RPMI8226 (cell line): ENCODE measurements around the gene TTC28.

ENCODE experiments used
- DNase-seq: peaks from one replicate; pipeline ENCODE4 v3.0.0-alpha.2; 2015

TTC28 gene

GRCh38 chr22:28252539-28252938 lies 427.1 kb downstream of the TTC28 start:
- no peak for DNase-seq

GRCh38 chr22:28250036-28250695 lies 429.5 kb downstream of the TTC28 start:
- DNase-seq: no peak

DNA sequence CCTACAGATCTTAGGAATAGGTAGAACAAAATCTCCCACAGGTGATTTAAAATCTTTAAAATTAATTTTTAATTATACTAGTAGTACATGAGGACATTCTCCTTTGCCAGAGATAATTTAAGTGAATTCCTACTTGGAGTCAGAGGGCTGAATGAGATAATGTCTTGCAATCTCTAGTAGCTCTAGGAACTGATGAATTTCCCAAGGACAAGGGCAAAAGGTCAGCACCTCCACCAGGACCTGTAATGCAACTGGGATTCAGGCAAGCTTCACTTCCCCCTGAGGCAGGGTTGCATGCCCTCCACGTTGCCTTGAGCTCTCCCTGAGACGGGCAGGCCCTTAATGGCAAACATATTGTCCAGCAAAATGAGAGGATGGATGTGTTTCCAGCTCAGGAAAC lies 430.2 kb downstream of the TTC28 start:
- DNase-seq: no peak

GRCh38 chr22:28247667-28248363 lies 431.8 kb downstream of the TTC28 start:
- no peak for DNase-seq

DNA sequence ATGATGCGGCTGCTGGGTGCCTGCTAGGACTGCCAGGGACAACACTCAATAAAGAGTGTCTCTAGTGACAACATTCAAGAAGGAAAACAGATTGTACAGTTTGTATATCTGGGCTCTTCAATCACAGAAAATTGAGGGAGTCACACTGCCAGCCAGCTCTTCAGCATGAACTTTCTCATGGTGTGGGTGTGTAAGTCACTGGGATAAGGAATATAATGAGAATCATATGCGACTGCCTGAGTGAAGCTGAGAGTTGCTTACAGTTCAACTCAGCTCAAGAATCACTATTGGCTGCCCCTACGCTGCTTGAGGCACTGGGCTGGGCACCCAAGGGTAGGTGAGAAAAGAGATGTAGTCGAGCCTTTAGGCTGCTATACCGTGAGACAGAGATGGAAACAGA lies 432.5 kb downstream of the TTC28 start:
- DNase-seq: no peak

- no peak for DNase-seq
These were observed 433.2 kb downstream of the TTC28 start for GRCh38 chr22:28246397-28246796.

- DNase-seq: no peak
These were observed 433.9 kb downstream of the TTC28 start for GRCh38 chr22:28245579-28246224.

- DNase-seq: no peak
These were observed 434.9 kb downstream of the TTC28 start for GRCh38 chr22:28244757-28245156.

GRCh38 chr22:28243539-28243938 lies 436.1 kb downstream of the TTC28 start:
- no peak for DNase-seq

- no peak for DNase-seq
These were observed 437.9 kb downstream of the TTC28 start for GRCh38 chr22:28241656-28242290.

- no peak for DNase-seq
These were observed 439.7 kb downstream of the TTC28 start for GRCh38 chr22:28239941-28240340.

DNA sequence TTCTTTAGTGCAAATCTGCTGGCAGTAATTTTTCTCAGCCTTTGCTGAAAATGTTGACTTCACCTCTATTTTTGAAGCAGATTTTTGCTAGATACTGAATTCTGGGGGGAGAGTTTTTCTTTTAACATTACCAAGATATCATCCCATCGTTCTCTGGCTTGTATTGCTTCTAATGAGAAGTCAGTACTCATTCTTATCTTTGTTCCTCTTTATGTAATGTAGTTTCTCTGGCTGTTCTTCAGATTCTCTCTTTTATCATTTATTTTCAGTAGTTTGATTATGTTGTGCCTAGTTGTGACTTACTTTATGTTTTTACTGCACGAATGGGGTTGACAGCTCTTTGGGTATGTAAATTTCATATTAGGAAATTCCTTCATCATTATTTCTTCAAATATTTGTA lies 441.9 kb downstream of the TTC28 start:
- DNase-seq: no peak

GRCh38 chr22:28237112-28237511 lies 442.5 kb downstream of the TTC28 start:
- no peak for DNase-seq

- no peak for DNase-seq
These were observed 447.4 kb downstream of the TTC28 start for GRCh38 chr22:28232204-28232603.

- DNase-seq: no peak
These were observed 448.2 kb downstream of the TTC28 start for GRCh38 chr22:28231441-28231840.

DNA sequence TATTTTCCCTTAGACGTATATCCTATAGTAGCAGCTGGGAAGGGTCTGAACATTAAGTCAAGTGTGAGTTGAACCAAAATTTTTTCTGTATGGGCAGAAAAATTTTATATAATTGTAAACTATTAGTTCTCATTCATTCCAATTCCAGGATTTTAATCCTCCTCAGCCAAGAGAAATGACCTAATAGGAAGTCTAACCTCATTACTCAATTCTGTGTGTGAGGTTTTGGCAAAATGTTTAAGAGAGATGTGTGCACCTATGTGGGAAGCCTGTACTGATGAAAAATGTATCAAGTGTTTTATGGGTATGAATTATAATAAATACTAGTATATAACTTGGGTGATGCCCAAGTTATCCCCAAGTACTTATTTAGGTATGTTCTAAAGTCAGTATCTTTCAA lies 449.0 kb downstream of the TTC28 start:
- no peak for DNase-seq

- no peak for DNase-seq
These were observed 449.8 kb downstream of the TTC28 start for GRCh38 chr22:28229566-28230485.

- no peak for DNase-seq
These were observed 455.8 kb downstream of the TTC28 start for GRCh38 chr22:28223826-28224225.

GRCh38 chr22:28222976-28223745 lies 456.5 kb downstream of the TTC28 start:
- no peak for DNase-seq

DNA sequence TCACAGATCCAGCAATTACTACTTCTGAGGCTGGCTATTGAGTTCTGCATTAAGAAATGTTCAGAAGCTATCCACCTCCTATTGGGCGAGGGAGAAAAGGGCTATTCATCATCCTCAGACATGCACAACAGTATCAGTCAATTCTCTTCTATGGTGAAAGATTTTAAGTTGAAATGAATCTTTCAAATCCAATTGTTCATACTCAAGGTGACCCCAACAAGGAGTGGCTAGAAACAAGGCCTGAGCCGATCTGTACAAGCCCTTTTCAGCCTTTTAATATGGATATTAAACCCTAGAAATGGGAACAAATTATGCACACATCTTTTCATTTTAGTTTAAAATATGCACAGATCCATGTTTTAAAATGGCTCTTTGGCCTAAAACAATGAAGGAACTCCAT lies 457.1 kb downstream of the TTC28 start:
- DNase-seq: no peak

GRCh38 chr22:28222052-28222451 lies 457.6 kb downstream of the TTC28 start:
- no peak for DNase-seq
